Neural progenitor cell (in vitro differentiated cells): Measurements from ENCODE around the gene ANGPTL2. TPM values are rescaled to one million over a fixed set of nuclear protein-coding genes. Genes with fewer than 3 reads are reported as not detected.

Experiments used
- DNase-seq: peaks from one replicate; pipeline ENCODE4 v3.0.0-alpha.2; 2016; ENCODE audit warnings: low spot score
- H2AFZ ChIP-seq: fragments of 200-600 bp; sonication (generic); replicated peaks from 2 replicates; pipeline ENCODE4 v1.6.1; 2016; ENCODE audit warnings: antibody characterized with exemption
- H3F3A ChIP-seq: fragments of 200-600 bp; sonication (generic); 2 replicates; pipeline ENCODE4 v1.6.1; 2016; ENCODE audit warnings: antibody characterized with exemption, low read depth
- H3K27ac ChIP-seq: fragments of 200-600 bp; sonication (generic); 2 replicates; pipeline ENCODE4 v1.5.1; 2016; ENCODE audit warnings: mild to moderate bottlenecking
- H3K27me3 ChIP-seq: fragments of 200-600 bp; sonication (generic); 2 replicates; pipeline ENCODE4 v1.6.1; 2016; ENCODE audit warnings: mild to moderate bottlenecking, moderate library complexity
- H3K36me3 ChIP-seq: fragments of 200-600 bp; sonication (generic); 2 replicates; pipeline ENCODE4 v1.5.1; 2016
- H3K4me1 ChIP-seq: fragments of 200-600 bp; sonication (generic); 2 replicates; pipeline ENCODE4 v1.6.1; 2016; ENCODE audit warnings: mixed run types
- H3K4me2 ChIP-seq: fragments of 200-600 bp; sonication (generic); 2 replicates; pipeline ENCODE4 v1.6.1; 2016
- H3K4me3 ChIP-seq: fragments of 200-600 bp; sonication (generic); 2 replicates; pipeline ENCODE4 v1.5.1; 2016
- H3K79me2 ChIP-seq: fragments of 200-600 bp; sonication (generic); 2 replicates; pipeline ENCODE4 v1.6.1; 2016; ENCODE audit warnings: low read depth
- H3K9ac ChIP-seq: fragments of 200-600 bp; sonication (generic); 2 replicates; pipeline ENCODE4 v1.6.1; 2016
- H3K9me3 ChIP-seq: fragments of 200-600 bp; sonication (generic); 2 replicates; pipeline ENCODE4 v1.5.1; 2016; ENCODE audit warnings: low read depth
- H4K20me1 ChIP-seq: fragments of 200-600 bp; sonication (generic); 2 replicates; pipeline ENCODE4 v1.6.1; 2016; ENCODE audit warnings: low read depth
- H3K27ac Mint-ChIP-seq: 3 replicates; pipeline ENCODE4 v1.8.0; 2021; ENCODE audit warnings: mixed read lengths
- H3K27me3 Mint-ChIP-seq: 2 replicates; pipeline ENCODE4 v1.8.0; 2022; ENCODE audit warnings: low read depth, mild to moderate bottlenecking, inconsistent platforms, moderate library complexity, mixed read lengths; ENCODE audit not compliant: insufficient read depth
- H3K36me3 Mint-ChIP-seq: 3 replicates; pipeline ENCODE4 v1.8.0; 2021; ENCODE audit warnings: mixed read lengths
- H3K4me1 Mint-ChIP-seq: 3 replicates; pipeline ENCODE4 v1.8.0; 2021; ENCODE audit warnings: mixed read lengths
- H3K4me3 Mint-ChIP-seq: 3 replicates; pipeline ENCODE4 v1.8.0; 2021; ENCODE audit warnings: mild to moderate bottlenecking, moderate library complexity, mixed read lengths
- H3K9me3 Mint-ChIP-seq: 3 replicates; pipeline ENCODE4 v1.8.0; 2020; ENCODE audit warnings: mixed read lengths
- CTCF ChIP-seq: fragments of 200-600 bp; sonication (generic); IDR thresholded peaks from 2 replicates; pipeline ENCODE4 v1.5.1; 2017; ENCODE audit warnings: antibody characterized with exemption, mild to moderate bottlenecking
- EZH2 ChIP-seq: fragments of 200-600 bp; sonication (generic); IDR thresholded peaks from 2 replicates; pipeline ENCODE4 v1.6.1; 2017; ENCODE audit warnings: antibody characterized with exemption, mild to moderate bottlenecking, moderate library complexity
- EZH2phosphoT487 ChIP-seq: fragments of 200-600 bp; sonication (generic); IDR thresholded peaks from 2 replicates; pipeline ENCODE4 v1.6.1; 2017; ENCODE audit warnings: antibody characterized with exemption
- total RNA-seq: library from RNA; depleted of rRNA; stranded (reverse); fragments of >200 nt; gene quantifications from 2 replicates; pipeline ENCODE4 v1.2.3, GENCODE V29; 2015; ENCODE audit warnings: low replicate concordance

ANGPTL2 gene
- total RNA-seq, 1 donor from 2014 or later: 7.6 TPM

DNA sequence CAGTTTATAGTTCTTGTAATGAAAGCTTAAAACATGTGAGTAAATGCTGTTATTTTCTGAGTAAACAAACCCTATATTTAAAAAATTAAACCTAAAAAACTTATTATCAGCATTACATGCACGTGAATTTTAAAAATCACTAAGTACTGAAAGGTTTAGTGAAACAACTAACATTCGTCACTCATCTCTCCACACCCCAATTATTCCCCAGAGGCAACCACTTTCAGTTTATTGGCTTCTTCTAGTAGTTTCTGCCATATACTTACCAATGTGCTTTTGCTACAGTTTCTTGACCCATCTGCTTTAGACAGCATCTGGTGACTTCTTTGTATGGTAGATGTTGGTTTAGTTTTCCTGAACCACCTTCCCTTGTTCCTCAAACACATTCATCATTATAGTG is 58.1 kb downstream of the ANGPTL2 start:
- Mint-ChIP-seq H3K36me3 (peaks cover 2% of the 10 kb centered on the region), H3K27ac (no peak overlapping the region), H3K27me3 (no peaks in the 10 kb centered on the region), H3K9me3 (no peaks in the 10 kb centered on the region), H3K4me3 (no peak overlapping the region), H3K4me1 (no peaks in the 10 kb centered on the region)
- H3K4me2 ChIP-seq: no peak overlapping the region
- no peak overlapping the region for H3K27ac ChIP-seq
- H3K9me3 ChIP-seq: no peaks in the 10 kb centered on the region
- no peaks in the 10 kb centered on the region for H4K20me1 ChIP-seq
- TF ChIP-seq CTCF (no peak), EZH2phosphoT487 (no peak), EZH2 (no peak)
- H3K4me3 ChIP-seq: no peak overlapping the region
- H3K9ac ChIP-seq: no peak overlapping the region
- no peak overlapping the region for H2AFZ ChIP-seq
- no peaks in the 10 kb centered on the region for H3K79me2 ChIP-seq
- H3F3A ChIP-seq: no peaks in the 10 kb centered on the region
- no peak for DNase-seq
- no peaks in the 10 kb centered on the region for H3K36me3 ChIP-seq
- no peaks in the 10 kb centered on the region for H3K4me1 ChIP-seq
- no peaks in the 10 kb centered on the region for H3K27me3 ChIP-seq

DNA sequence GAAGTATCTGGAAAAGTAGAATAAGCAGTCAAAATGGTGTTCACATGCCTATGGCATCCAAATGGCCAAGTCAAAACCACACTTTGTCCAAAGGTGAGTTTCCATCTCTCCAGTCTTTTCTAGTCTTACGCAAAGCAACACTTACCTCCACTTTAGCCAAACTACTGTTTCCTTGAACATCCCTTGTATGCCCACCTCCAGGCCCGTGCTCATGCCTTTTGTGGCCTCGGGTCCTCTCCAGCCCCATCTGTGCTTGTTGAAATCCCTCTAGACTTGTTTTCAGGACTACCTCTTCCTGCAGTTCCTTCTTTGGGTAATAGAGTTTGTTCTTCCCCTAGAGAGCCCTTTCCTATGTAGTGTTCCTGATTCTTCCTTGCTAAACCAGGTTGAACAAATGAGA is 61.0 kb downstream of the ANGPTL2 start:
- Mint-ChIP-seq H3K27me3 (no peaks in the 10 kb centered on the region), H3K9me3 (no peaks in the 10 kb centered on the region), H3K4me3 (no peak overlapping the region), H3K27ac (no peak overlapping the region), H3K4me1 (peaks cover 7% of the 10 kb centered on the region), H3K36me3 (peaks cover 2% of the 10 kb centered on the region)
- Histone ChIP-seq H3K27me3 (no peaks in the 10 kb centered on the region), H3K9ac (no peak overlapping the region), H3K36me3 (no peaks in the 10 kb centered on the region), H3K4me1 (peaks cover 3% of the 10 kb centered on the region), H2AFZ (no peak overlapping the region), H3K4me3 (no peak overlapping the region), H3K79me2 (no peaks in the 10 kb centered on the region), H3K4me2 (no peak overlapping the region), H4K20me1 (no peaks in the 10 kb centered on the region), H3F3A (no peaks in the 10 kb centered on the region), H3K9me3 (no peaks in the 10 kb centered on the region), H3K27ac (no peak overlapping the region)
- TF ChIP-seq EZH2 (no peak), EZH2phosphoT487 (no peak), CTCF (no peak)
- DNase-seq: no peak

- H3K4me2 ChIP-seq: no peak overlapping the region
- H4K20me1 ChIP-seq: no peaks in the 10 kb centered on the region
- no peaks in the 10 kb centered on the region for H3K27me3 ChIP-seq
- peaks cover 7% of the 10 kb centered on the region for H3K4me1 Mint-ChIP-seq
- H3K79me2 ChIP-seq: no peaks in the 10 kb centered on the region
- H3K4me3 ChIP-seq: no peak overlapping the region
- no peak for DNase-seq
- H3K4me3 Mint-ChIP-seq: no peak overlapping the region
- no peak overlapping the region for H3K27ac ChIP-seq
- no peak overlapping the region for H3K9ac ChIP-seq
- peaks cover 3% of the 10 kb centered on the region for H3K4me1 ChIP-seq
- TF ChIP-seq EZH2 (no peak), CTCF (no peak), EZH2phosphoT487 (no peak)
- H2AFZ ChIP-seq: no peak overlapping the region
- H3K9me3 ChIP-seq: no peaks in the 10 kb centered on the region
- no peak overlapping the region for H3K27ac Mint-ChIP-seq
- no peaks in the 10 kb centered on the region for H3F3A ChIP-seq
- no peaks in the 10 kb centered on the region for H3K9me3 Mint-ChIP-seq
- H3K36me3 Mint-ChIP-seq: peaks cover 2% of the 10 kb centered on the region
- H3K36me3 ChIP-seq: no peaks in the 10 kb centered on the region
- H3K27me3 Mint-ChIP-seq: no peaks in the 10 kb centered on the region
Observed at GRCh38 chr9:127059765-127060361, 62.6 kb downstream of the ANGPTL2 start.
